ENCODE results near the gene NBPF26. TPM values are rescaled to one million over a fixed set of nuclear protein-coding genes. Genes with fewer than 3 reads are reported as not detected.
"Not testable (repeated sequence)": the region's sequence is repeated elsewhere in the genome, so short reads cannot be mapped to it uniquely, and the experiment has no call there.

Gene NBPF26
- polyA plus RNA-seq, 1 donor, result 14.2 TPM

GRCh38 chr1:120769090-120769489 lies 45.3 kb downstream of the NBPF26 start:
- not testable (repeated sequence) for H3K4me3 ChIP-seq (ENCODE audit: low read length); H3K4me1 ChIP-seq (ENCODE audit: control insufficient read depth, insufficient read depth, low read length); H3K27me3 ChIP-seq (ENCODE audit: control insufficient read depth, insufficient read depth, low read length); H3K27ac ChIP-seq (ENCODE audit: low read length); H3K36me3 ChIP-seq (ENCODE audit: control insufficient read depth, insufficient read depth, low read length); H3K9me3 ChIP-seq (ENCODE audit: control insufficient read depth, low read depth, low read length); DNase-seq
- no CpG with 5 or more reads among the region's 3 CpGs for WGBS (ENCODE audit: insufficient coverage, low lambda C conversion rate)

DNA sequence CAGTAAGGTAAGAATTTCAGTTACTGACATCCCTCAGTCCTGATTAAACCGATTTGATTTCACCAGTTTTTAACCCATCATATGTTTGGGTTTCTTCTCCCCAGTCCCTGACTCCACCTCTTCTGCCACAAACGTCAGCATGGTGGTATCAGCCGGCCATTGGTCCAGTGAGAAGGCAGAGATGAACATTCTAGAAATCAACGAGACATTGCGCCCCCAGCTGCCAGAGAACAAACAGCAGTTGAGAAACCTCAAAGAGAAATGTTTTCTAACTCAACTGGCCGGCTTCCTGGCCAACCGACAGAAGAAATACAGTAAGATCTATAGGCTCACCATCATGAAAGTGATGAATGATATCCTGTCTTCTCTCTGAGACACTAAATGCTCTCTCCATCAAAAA lies 81.7 kb downstream of the NBPF26 start:
- no CpG with 5 or more reads among the region's 7 CpGs for WGBS (ENCODE audit: insufficient coverage, low lambda C conversion rate)
- not testable (repeated sequence) for H3K36me3 ChIP-seq (ENCODE audit: control insufficient read depth, insufficient read depth, low read length); H3K27ac ChIP-seq (ENCODE audit: low read length); H3K9me3 ChIP-seq (ENCODE audit: control insufficient read depth, low read depth, low read length); DNase-seq; H3K4me3 ChIP-seq (ENCODE audit: low read length); H3K4me1 ChIP-seq (ENCODE audit: control insufficient read depth, insufficient read depth, low read length); H3K27me3 ChIP-seq (ENCODE audit: control insufficient read depth, insufficient read depth, low read length)

DNA sequence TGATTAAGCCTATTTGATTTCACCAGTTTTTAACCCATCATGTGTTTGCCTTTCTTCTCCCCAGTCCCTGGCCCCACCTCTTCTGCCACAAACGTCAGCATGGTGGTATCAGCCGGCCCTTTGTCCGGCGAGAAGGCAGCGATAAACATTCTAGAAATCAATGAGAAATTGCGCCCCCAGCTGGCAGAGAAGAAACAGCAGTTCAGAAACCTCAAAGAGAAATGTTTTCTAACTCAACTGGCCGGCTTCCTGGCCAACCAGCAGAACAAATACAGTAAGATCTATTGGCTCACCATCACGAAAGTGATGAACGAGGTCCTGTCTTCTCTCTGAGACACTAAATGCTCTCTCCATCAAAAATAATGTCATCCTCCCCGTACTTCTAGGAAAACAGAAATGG lies 88.1 kb downstream of the NBPF26 start:
- not testable (repeated sequence) for H3K36me3 ChIP-seq (ENCODE audit: control insufficient read depth, insufficient read depth, low read length); H3K4me1 ChIP-seq (ENCODE audit: control insufficient read depth, insufficient read depth, low read length); H3K9me3 ChIP-seq (ENCODE audit: control insufficient read depth, low read depth, low read length); H3K4me3 ChIP-seq (ENCODE audit: low read length); H3K27me3 ChIP-seq (ENCODE audit: control insufficient read depth, insufficient read depth, low read length); H3K27ac ChIP-seq (ENCODE audit: low read length)
- no CpG with 5 or more reads among the region's 10 CpGs for WGBS (ENCODE audit: insufficient coverage, low lambda C conversion rate)
- DNase-seq, result peak in 1 of 2 donors; percentile 16

DNA sequence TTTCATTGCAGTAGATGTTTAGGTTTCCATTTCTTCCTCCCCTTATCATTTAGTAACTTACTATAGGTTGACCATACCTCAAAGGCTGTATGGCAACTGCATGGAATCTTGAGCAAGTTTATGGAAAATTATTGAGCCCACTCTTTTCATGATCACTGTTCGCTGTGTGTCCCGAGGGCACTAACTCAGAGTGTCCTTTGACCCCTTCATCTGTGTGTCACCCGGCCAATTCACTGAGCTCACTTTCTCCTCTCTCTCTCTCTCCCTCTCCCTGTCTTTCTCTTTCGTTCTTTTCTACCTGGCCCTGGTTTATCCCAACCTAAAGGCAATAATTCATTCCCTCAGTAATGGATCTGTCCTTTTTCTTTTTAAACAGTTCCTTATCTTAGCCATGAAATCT lies 101.3 kb downstream of the NBPF26 start:
- H3K36me3 ChIP-seq (ENCODE audit: control insufficient read depth, insufficient read depth, low read length); H3K4me1 ChIP-seq (ENCODE audit: control insufficient read depth, insufficient read depth, low read length); H3K27me3 ChIP-seq (ENCODE audit: control insufficient read depth, insufficient read depth, low read length); H3K4me3 ChIP-seq (ENCODE audit: low read length); H3K9me3 ChIP-seq (ENCODE audit: control insufficient read depth, low read depth, low read length); H3K27ac ChIP-seq (ENCODE audit: low read length); DNase-seq: not testable (repeated sequence)
- no CpG with 5 or more reads among the region's 4 CpGs for WGBS (ENCODE audit: insufficient coverage, low lambda C conversion rate)

- not testable (repeated sequence) for H3K4me3 ChIP-seq (ENCODE audit: low read length); H3K27ac ChIP-seq (ENCODE audit: low read length); H3K27me3 ChIP-seq (ENCODE audit: control insufficient read depth, insufficient read depth, low read length); H3K36me3 ChIP-seq (ENCODE audit: control insufficient read depth, insufficient read depth, low read length); H3K9me3 ChIP-seq (ENCODE audit: control insufficient read depth, low read depth, low read length); H3K4me1 ChIP-seq (ENCODE audit: control insufficient read depth, insufficient read depth, low read length); DNase-seq
- no CpG with 5 or more reads among the region's 4 CpGs for WGBS (ENCODE audit: insufficient coverage, low lambda C conversion rate)
These were observed 102.9 kb downstream of the NBPF26 start for GRCh38 chr1:120826623-120827022.

DNA sequence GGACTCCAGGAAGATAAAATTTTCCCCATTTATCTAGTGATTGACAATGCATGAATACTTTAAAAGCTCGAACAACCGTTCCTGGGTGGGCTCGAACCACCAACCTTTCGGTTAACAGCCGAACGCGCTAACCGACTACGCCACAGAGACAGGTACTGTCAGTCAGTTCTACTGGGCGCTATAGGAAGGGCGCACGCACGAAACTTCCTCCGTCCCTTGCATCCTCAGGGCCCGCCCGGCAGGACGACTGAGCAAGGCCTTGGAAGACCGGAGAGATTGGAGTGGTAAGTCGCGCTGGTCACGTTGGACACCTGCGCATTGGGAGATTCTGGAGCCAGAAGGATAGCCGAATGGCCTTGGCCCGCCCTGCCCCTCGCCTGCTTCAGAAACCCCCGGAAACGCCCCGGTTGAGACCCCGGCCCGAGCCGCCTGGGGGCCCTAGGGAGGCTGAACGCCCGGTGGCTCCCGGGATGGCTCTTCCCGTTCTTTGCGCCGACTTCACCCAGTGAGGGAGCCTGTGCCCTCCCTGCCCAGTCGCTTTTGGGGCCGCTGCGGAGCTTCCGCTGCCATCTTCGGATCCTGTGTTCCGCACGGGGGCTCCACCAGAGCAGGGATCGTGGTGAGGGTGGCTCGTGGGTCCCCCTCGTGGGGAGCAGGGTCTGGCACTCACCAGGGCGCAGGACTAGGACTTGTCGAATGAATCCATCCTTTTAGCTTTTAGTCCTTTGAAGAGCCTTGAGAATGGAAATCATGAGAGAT lies 120.6 kb downstream of the NBPF26 start:
- not testable (repeated sequence) for H3K9me3 ChIP-seq (ENCODE audit: control insufficient read depth, low read depth, low read length); H3K36me3 ChIP-seq (ENCODE audit: control insufficient read depth, insufficient read depth, low read length); H3K27me3 ChIP-seq (ENCODE audit: control insufficient read depth, insufficient read depth, low read length); H3K4me1 ChIP-seq (ENCODE audit: control insufficient read depth, insufficient read depth, low read length)
- Histone ChIP-seq H3K27ac (ENCODE audit: low read length) (peak overlapping the region; percentile 45), H3K4me3 (ENCODE audit: low read length) (peak overlapping the region; percentile 50)
- DNase-seq, result peak; percentile 4 to 69
- no CpG with 5 or more reads among the region's 49 CpGs for WGBS (ENCODE audit: insufficient coverage, low lambda C conversion rate)

DNA sequence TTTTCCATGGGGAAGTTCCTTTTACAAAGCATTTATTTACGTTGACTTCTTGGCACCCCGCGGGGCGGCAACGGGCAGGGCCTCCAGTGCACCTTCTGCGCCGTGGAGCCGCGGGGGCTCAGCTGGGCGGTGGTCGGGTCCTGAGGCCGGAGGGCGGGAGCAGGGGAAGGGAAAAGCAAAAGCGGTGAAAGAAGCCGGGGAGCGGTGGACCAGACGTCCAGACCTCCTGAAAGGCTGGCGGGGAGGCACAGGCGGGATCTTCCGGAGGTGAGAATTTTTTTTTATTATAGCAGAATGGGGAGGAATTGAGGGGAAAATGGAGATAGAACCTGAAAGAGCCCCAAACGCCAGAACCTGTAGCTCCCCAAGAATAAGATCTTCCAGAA lies 121.2 kb downstream of the NBPF26 start:
- DNase-seq; H3K4me1 ChIP-seq (ENCODE audit: control insufficient read depth, insufficient read depth, low read length); H3K36me3 ChIP-seq (ENCODE audit: control insufficient read depth, insufficient read depth, low read length); H3K9me3 ChIP-seq (ENCODE audit: control insufficient read depth, low read depth, low read length); H3K27me3 ChIP-seq (ENCODE audit: control insufficient read depth, insufficient read depth, low read length); H3K4me3 ChIP-seq (ENCODE audit: low read length); H3K27ac ChIP-seq (ENCODE audit: low read length): not testable (repeated sequence)
- no CpG with 5 or more reads among the region's 21 CpGs for WGBS (ENCODE audit: insufficient coverage, low lambda C conversion rate)

DNA sequence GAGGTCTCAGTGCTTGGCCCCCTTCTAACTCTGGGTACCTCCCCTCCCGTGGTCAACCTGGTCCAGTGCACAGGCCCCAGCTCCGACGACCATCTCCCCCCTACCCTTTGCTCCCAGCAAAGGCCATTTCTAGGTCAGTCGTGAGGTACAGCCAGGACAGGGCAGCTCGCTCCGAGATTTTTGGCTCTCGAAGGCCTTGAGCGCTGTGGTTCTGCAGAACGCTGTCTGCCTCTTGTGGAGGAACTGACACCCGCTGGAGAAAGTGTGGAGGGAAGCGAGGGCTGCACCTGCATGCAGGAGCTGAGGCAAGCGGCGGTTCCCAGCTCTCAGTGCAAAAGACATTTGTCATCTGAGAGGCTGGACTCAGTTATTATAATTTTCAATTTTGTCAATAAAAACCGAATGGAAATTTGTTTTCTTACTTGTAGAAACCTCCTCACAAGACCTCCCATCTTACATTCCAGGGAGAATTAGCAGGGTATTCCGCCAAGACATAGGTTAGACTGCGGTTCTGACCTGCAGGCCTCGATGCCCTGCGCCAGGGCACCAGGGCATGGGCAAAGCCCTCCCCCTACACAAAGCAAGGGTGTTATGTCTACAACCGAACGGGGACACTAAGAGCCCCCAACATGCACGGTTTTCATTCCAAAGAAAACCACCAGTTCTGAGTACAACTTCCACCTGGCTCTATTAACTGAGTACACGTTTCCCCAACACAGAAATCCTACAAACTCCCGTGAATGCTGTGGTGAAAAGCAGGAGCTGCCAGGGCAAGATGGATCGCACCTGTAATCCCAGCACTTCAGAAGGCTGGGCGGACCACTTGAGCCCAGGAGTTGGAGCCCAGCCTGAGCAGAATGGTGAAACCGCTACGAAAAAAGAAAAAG lies 125.9 kb downstream of the NBPF26 start:
- H3K4me1 ChIP-seq (ENCODE audit: control insufficient read depth, insufficient read depth, low read length); H3K27me3 ChIP-seq (ENCODE audit: control insufficient read depth, insufficient read depth, low read length); H3K36me3 ChIP-seq (ENCODE audit: control insufficient read depth, insufficient read depth, low read length); H3K9me3 ChIP-seq (ENCODE audit: control insufficient read depth, low read depth, low read length): not testable (repeated sequence)
- DNase-seq, result peak in 1 of 2 donors; percentile 3
- Histone ChIP-seq H3K27ac (ENCODE audit: low read length) (peak overlapping the region; percentile 80), H3K4me3 (ENCODE audit: low read length) (peak overlapping the region; percentile 42)
- no CpG with 5 or more reads among the region's 27 CpGs for WGBS (ENCODE audit: insufficient coverage, low lambda C conversion rate)

GRCh38 chr1:120850287-120850536 lies 126.5 kb downstream of the NBPF26 start:
- not testable (repeated sequence) for H3K4me1 ChIP-seq (ENCODE audit: control insufficient read depth, insufficient read depth, low read length); H3K9me3 ChIP-seq (ENCODE audit: control insufficient read depth, low read depth, low read length); H3K36me3 ChIP-seq (ENCODE audit: control insufficient read depth, insufficient read depth, low read length); H3K27me3 ChIP-seq (ENCODE audit: control insufficient read depth, insufficient read depth, low read length)
- peak overlapping the region; percentile 80 for H3K27ac ChIP-seq (ENCODE audit: low read length)
- peak overlapping the region; percentile 42 for H3K4me3 ChIP-seq (ENCODE audit: low read length)
- DNase-seq, result peak; percentile 11 to 64
- WGBS (ENCODE audit: insufficient coverage, low lambda C conversion rate), result 0% methylated on average over 5 of the region's 8 CpGs

DNA sequence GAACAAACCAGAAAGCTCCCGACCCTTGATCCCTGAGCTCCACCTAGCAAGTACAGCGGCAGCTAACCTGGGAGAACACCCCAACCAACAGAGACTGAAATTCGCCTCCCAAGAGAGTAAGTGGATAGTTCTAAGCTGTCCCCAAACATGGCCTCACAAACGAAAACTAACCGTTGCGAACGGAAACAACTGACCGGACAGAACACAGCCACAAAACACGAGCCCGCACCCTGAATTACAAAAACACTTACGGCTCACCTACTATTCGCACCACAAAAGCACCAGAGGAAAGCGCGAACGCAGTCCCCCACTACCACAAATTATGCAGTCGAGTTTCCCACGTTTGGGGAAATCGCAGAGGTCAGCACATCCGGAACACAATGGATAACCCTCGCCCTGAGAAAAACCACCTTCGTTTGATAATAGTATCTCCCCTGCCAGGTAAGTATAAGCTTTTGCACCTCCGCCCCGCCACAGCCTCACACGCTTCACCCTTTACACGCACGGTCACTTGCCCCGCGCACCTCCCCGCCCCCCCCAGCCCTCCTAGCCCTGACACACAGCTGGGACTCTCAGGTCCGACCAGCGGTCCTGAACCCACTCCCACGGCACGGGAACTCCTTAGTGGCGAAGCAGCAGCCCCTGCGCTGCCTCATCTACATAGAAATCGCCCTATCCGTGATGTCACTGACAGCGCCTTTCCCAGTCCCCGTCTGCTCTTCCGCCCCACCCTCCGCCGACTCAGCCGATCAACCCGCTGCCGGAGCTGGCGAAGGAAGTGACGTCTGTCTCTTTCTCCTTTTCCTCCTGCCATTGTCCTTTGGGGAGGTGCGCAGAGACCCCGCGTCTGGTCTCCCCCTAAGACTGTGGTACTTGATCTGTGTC lies 127.0 kb downstream of the NBPF26 start:
- WGBS (ENCODE audit: insufficient coverage, low lambda C conversion rate), result no CpG with 5 or more reads among the region's 50 CpGs
- peak; percentile 82 to 97 for DNase-seq
- not testable (repeated sequence) for H3K4me1 ChIP-seq (ENCODE audit: control insufficient read depth, insufficient read depth, low read length); H3K27me3 ChIP-seq (ENCODE audit: control insufficient read depth, insufficient read depth, low read length); H3K36me3 ChIP-seq (ENCODE audit: control insufficient read depth, insufficient read depth, low read length); H3K9me3 ChIP-seq (ENCODE audit: control insufficient read depth, low read depth, low read length)
- Histone ChIP-seq H3K4me3 (ENCODE audit: low read length) (peak overlapping the region; percentile 42), H3K27ac (ENCODE audit: low read length) (peak overlapping the region; percentile 80)
